SK-N-DZ (cell line): ENCODE measurements around the gene CACNG5.

Experiments used
- DNase-seq: peaks from one replicate; pipeline ENCODE4 v3.0.0-alpha.2; 2015; ENCODE audit warnings: low spot score

CACNG5 gene

GRCh38 chr17:66822009-66822408 lies 12.9 kb upstream of the CACNG5 start:
- DNase-seq: no peak

GRCh38 chr17:66826856-66827255 lies 8.1 kb upstream of the CACNG5 start:
- DNase-seq: no peak

GRCh38 chr17:66829386-66829864 lies 5.5 kb upstream of the CACNG5 start:
- DNase-seq: peak; percentile 58

DNA sequence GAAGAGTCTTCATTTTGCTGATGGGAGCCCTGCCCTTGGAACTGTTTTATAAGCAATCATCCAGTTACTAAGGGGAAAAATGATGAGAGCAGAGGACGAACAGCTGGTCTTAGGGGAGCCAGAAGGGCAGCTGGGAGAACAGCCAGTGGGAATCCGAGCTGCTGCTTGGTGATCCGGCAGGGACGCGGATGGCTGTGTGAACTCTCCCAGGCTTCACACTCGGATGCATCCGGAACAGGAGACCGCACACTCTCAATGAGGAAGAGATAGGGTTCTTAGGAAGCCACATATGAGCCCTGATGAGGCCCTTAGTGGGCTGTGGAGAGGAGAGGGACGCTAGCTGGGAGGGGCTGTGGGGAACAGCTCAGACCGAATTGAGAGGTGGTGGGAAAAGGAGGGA lies 5.0 kb upstream of the CACNG5 start:
- DNase-seq: peak; percentile 62

- no peak for DNase-seq
Observed at GRCh38 chr17:66830451-66830850, 4.5 kb upstream of the CACNG5 start.

DNA sequence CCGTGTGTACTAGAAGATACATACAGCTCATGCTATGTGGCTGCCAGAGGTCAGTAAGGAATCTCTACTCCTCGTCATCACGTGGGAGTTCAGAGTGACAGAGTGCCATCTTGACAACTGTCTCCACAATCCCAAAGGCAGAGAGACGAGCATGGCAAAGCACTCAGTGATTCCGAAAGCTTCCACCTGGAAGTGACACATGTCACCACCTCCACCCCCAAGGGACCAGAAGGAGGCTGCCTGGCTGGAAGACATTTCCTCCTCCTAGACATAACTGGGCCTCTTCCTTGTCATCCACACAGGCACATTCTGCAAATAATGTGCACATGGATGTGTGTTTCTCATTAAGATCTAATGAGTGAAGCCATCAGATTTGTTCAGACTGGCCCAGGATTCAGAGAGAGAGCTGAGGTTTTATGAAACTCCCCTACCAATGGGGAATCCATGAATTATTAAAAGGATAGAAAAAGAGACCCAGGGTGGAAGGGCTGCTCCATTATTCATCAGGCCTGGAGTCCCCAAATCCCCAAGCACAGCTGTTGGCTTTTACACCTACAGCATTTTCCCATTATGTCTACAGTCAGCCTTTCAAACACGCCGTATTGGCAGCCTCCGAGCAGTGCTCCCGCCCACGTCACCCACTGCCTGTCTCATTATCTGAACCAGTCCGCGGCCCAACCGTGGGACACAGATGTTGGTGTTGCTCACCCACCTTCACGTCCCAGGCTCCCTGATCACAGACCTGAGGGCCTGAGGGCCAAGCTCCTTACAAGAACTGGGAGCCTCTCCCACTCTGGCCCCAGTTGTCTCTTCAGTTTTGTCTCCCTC lies 3.3 kb upstream of the CACNG5 start:
- peak; percentile 53 for DNase-seq

GRCh38 chr17:66833201-66833600 lies 1.7 kb upstream of the CACNG5 start:
- DNase-seq: no peak

DNA sequence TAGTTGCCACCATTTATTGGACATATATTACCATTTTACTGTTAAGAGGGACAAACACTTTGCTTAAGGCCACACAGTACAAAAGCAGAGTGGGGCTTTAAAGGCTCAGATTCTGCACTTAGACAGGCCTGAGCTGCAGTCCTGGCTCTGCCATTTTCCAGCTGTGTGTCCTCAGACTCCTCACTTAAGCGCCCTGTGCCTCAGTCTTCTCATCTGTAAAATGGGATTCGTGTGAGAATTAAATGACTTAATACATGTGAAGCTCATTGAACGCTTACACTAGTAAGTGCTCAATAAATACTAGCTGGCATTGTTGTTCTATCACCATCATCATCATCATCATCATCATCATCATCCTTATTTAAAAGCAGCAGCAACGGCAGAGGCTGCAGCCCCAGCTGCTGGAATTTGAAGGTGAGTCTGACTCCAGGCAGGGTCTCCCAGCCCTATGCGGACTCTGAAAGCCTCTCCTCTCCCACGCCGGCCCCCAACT lies 445 bp upstream of the CACNG5 start:
- no peak for DNase-seq

DNA sequence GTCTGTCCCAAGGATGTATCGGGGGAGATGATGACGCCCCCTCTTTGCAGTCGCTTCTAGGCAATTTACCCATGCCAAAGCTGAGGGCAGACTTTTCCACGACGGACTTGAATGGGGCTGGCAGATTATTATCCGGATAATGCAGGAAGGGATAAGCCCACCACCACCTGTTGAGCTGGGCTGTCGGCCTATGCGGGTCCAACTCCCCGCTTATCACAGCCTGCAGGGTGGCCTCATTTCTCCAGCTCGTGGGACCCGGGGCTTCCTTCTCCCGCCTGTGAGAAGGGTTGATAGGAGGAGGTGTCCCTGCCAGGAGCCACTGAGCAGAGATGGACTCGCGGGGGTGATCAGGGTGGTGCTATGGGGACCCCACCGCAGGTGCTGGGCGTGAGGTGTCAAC lies 559 bp downstream of the CACNG5 start:
- DNase-seq: no peak

- no peak for DNase-seq
Observed at GRCh38 chr17:66836063-66837005, 1.4 kb downstream of the CACNG5 start.

- DNase-seq: no peak
Observed at GRCh38 chr17:66837226-66837625, 2.3 kb downstream of the CACNG5 start.

DNA sequence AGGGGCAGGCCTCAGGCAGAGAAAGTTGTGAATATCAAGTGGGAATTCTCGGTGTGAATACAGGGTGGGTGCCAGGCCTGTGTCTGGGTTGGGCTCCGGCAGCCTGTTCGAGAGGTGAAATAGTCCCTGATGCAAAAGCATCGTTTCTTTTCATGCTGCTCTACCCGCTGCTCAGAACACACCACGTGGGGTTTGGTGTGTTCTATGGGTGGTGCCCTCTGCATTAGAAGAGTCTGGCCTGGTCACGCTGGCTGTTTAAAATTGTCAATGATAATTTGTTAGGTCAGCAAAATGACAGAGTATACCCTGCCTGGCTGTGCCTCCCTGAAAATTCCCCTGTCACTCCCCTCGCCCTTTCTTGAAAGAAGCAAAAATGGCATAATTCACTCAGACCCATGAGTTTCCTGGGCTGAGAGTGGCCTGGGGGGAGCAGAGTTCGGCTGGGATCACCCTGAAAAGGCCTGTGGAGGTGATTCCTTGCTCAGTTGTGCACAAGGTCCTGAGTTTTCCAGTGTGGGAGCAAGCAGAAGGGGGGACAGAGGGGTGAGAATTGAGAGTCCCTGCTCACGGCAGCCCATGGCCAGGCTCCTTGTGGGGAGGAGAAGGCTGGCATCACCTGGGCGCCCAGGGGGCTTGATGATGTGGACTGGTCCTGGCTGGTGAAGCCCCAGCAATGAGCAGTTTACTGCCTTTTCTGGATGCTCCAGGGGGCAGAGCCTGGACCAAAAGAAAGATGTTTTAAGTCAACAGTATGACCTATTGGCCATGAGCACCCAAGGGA lies 3.2 kb downstream of the CACNG5 start:
- no peak for DNase-seq

DNA sequence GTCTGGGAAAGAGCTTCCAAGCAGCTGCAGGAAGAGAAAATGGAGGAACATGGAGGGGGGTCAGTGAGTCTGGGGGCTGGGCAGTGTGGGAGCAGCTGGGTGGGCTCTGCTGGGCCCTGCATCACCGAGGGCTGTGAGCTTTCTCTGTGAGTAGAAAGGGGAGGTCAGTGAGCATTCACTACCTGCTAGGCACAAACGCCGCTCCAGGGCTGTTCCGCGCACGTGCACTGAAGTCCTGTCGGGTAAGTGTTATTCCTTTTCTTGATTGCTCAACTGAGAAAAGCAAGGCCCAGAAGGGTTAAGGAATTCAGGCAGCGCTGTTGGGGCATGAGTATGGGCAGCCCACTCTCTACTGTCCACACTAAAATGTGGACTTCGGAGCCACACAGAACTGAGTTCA lies 4.7 kb downstream of the CACNG5 start:
- DNase-seq: no peak

GRCh38 chr17:66840061-66840460 lies 5.1 kb downstream of the CACNG5 start:
- no peak for DNase-seq

- DNase-seq: no peak
Observed at GRCh38 chr17:66841328-66841727, 6.4 kb downstream of the CACNG5 start.

DNA sequence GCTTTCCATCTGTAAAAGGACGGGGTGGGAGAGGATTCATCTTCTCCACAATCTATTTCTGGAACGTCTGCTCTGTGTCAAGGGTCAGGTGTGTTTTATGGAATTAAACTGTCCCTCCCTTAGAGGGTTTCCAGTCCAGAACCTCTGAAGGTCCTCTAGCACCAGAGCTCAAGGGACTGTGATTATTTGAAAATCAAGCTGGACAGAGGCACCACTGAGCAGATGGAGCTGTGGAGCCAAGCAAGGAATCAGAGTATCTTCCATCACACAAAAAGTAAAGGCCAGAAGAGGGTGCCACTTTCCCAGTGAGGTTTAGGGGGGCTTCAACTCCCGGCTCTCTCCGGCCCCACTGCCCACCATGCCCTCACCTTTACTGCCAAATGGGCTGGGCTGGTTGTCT lies 6.8 kb downstream of the CACNG5 start:
- peak; percentile 33 for DNase-seq

GRCh38 chr17:66842505-66842904 lies 7.6 kb downstream of the CACNG5 start:
- no peak for DNase-seq

- DNase-seq: no peak
Observed at GRCh38 chr17:66842959-66843358, 8.0 kb downstream of the CACNG5 start.

DNA sequence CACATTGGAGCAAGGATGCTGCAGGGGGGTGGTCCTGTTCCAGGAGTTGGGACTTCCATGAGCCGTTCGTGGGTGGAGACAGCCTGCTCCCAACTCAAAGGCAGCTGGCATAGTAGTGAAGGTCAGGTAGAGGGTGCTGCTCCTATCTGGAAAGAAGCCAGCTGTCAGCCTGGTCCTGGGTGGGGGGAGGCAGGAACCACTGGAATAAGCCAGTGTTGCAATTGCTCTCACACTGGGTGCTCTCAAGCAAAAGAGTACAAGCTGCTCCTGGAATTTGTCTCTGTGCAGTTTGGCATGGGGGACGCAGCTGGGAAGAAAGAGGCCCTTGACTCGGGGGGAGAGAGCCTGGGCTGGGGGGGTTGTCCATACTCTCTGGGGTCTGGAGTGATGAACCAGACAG lies 8.7 kb downstream of the CACNG5 start:
- DNase-seq: no peak

DNA sequence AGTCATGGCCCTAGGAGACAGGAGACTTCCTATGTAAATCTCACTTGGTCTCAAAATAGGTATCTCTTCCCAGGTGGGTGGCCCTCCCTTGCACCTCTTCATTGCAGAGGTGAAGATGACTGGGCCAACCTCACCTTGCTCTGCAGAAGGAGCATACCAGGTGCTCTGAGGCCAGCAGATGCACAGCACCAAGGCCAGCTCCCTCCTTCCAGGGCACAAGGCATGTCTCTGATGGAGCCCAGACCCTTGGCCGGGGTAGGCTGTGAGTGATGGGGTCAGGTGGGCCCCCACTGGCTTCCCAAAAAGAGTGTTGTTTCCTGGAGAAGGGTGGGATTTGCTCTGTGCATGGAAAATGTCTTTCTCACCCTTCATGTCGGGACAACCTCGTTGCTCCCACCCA lies 12.8 kb downstream of the CACNG5 start:
- DNase-seq: no peak

DNA sequence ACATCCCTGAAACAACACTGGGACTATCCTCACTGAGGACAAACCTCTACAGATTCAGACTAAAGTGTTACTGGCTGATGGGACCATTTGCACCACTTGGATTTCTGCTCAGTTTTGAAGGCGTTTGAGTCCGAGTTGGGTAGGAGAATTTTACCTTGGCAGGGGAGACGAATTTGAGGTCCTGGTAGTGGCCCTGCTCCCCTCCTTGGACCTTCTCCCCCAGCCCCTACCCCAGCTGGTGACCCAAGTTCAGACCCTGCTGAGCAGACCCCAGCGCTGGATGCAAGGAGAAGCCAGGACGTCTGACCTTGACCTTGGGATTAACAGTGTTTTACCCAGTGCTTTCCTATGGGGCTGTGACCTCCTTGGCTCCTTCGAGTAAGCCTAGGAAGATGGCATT lies 13.6 kb downstream of the CACNG5 start:
- no peak for DNase-seq
